DMS153 treated with DMSO at 0.1 percent for 48 hours (cell line): ENCODE measurements around the gene RAPGEF1.

Source experiments
- DNase-seq: peaks from one replicate; lab custom pipeline; 2025; ENCODE audit not compliant: unreplicated experiment; lab: John Stamatoyannopoulos, UW

The RAPGEF1 gene

GRCh38 chr9:131611586-131612315 lies 128.1 kb downstream of the RAPGEF1 start:
- no peak for DNase-seq

GRCh38 chr9:131610231-131610761 lies 129.6 kb downstream of the RAPGEF1 start:
- no peak for DNase-seq

- DNase-seq: no peak
Measured at GRCh38 chr9:131609099-131609830, 130.6 kb downstream of the RAPGEF1 start.

- no peak for DNase-seq
Measured at GRCh38 chr9:131608493-131609037, 131.3 kb downstream of the RAPGEF1 start.

- DNase-seq: no peak
Measured at GRCh38 chr9:131607591-131607990, 132.3 kb downstream of the RAPGEF1 start.

GRCh38 chr9:131606896-131607567 lies 132.8 kb downstream of the RAPGEF1 start:
- DNase-seq: no peak

- DNase-seq: no peak
Measured at GRCh38 chr9:131605770-131606590, 133.9 kb downstream of the RAPGEF1 start.

- DNase-seq: no peak
Measured at GRCh38 chr9:131603711-131604439, 136.0 kb downstream of the RAPGEF1 start.

- no peak for DNase-seq
Measured at GRCh38 chr9:131603199-131603598, 136.7 kb downstream of the RAPGEF1 start.

GRCh38 chr9:131601683-131602181 lies 138.1 kb downstream of the RAPGEF1 start:
- no peak for DNase-seq

- no peak for DNase-seq
Measured at GRCh38 chr9:131598121-131598520, 141.8 kb downstream of the RAPGEF1 start.

- DNase-seq: no peak
Measured at GRCh38 chr9:131597246-131597645, 142.6 kb downstream of the RAPGEF1 start.

- no peak for DNase-seq
Measured at GRCh38 chr9:131596430-131596743, 143.5 kb downstream of the RAPGEF1 start.

- DNase-seq: no peak
Measured at GRCh38 chr9:131595696-131596429, 144.0 kb downstream of the RAPGEF1 start.

- no peak for DNase-seq
Measured at GRCh38 chr9:131594906-131595665, 144.8 kb downstream of the RAPGEF1 start.

GRCh38 chr9:131593936-131594665 lies 145.8 kb downstream of the RAPGEF1 start:
- no peak for DNase-seq

GRCh38 chr9:131593091-131593820 lies 146.6 kb downstream of the RAPGEF1 start:
- no peak for DNase-seq
